ENCODE results near the gene RAP1GAP. TPM values are rescaled to one million over a fixed set of nuclear protein-coding genes. Genes with fewer than 3 reads are reported as not detected.

The RAP1GAP gene
- total and polyA plus RNA-seq, 2 of the 13 experiments (the other 11 are each of a cell fraction or from before 2014, with no cell fraction given) = 11.9 to 37.5 TPM

DNA sequence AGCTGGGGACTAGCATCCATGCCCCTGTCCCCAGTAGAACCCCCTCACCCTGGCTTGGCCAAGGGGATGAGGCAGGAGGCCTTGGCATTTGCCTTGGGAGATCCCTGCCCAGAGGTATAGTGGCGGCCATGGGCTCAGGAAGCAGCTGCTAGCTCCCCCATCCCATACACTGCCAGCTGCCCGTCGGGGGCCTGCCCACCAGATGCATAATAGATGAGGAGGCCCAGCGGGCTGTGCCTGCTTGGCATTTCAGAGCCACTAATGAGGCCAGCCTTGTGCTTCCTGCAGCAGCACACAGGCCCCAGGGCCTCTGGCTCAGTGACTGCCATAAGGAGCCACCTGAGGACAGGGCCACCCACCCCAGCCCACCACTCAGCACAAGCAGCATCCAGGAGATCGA, 23.6 kb downstream of the RAP1GAP start:
- WGBS (ENCODE audit: low lambda C conversion rate) = 89% methylated on average over 1 of the region's 5 CpGs

DNA sequence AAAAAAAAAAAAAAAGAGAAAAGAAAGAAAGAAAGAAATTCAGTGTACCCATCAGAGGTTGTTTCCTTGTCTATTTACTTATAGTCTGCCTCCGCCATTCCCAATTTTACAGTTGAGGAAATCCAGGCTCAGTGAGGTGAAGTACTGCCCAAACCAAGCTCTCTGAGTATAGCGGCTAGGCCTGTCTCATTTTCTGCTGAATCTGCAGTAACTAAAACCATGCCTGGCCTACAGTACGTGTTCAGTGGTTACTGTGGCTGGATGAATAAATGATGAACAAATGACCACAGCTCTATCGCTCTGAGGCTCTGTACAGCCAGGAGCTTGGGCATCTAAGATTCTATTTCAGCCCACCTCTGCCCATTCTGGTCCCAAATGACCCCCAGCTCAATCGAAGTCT, 24.3 kb downstream of the RAP1GAP start:
- H3K9ac ChIP-seq (ENCODE audit: insufficient read depth, low read depth, low read length) = no peak overlapping the region
- peak; percentile 70 to 73 for TF ChIP-seq MAFK (conservative IDR thresholded peaks at IDR 0.05 in 1 of 2, IDR thresholded peaks at IDR 0.05 in 1 of 2; ENCODE audit: low read length in 2 of 2)
- TF ChIP-seq MAFF (IDR thresholded peaks at IDR 0.05; ENCODE audit: low read depth, low read length) = peak; percentile 66
- TF ChIP-seq, protein P1, sequence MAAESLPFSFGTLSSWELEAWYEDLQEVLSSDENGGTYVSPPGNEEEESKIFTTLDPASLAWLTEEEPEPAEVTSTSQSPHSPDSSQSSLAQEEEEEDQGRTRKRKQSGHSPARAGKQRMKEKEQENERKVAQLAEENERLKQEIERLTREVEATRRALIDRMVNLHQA (CRISPR knock-in tag; IDR thresholded peaks at IDR 0.05) = no peak
- no peaks in the 10 kb centered on the region for H3K9me3 ChIP-seq (ENCODE audit: low read length)
- no peak overlapping the region for H2AFZ ChIP-seq (ENCODE audit: low read length)
- H3K27me3 ChIP-seq (ENCODE audit: control insufficient read depth in 1 of 2, insufficient read depth in 2 of 2, low read length in 2 of 2) = no peaks in the 10 kb centered on the region
- DNase-seq (ENCODE audit: low spot score) (no peak), ATAC-seq (no peak), FAIRE-seq (no peak)
- H3K4me1 ChIP-seq (ENCODE audit: insufficient read depth, low read length) = 0 out of 2 replicates have a peak, but pooled peaks cover 11% of the 10 kb centered on the region
- in situ Hi-C loops (cut with HindIII; ENCODE audit: extremely low pct_ligation_motif_present, low pct_unique_long_range_greater_than_20kb) = no loop called here
- ChIA-PET CTCF (ENCODE audit: low intra/inter-chr PET ratio, low total read pairs) (no interaction called here), POLR2A (no interaction called here)
- peaks cover 13% of the 10 kb centered on the region for H4K20me1 ChIP-seq (ENCODE audit: insufficient read depth, low read length)
- H3K4me3 ChIP-seq (replicated peaks in 1 of 3; ENCODE audit: insufficient read depth in 1 of 3, low read depth in 2 of 3, low read length in 3 of 3) = no peak overlapping the region
- no peak overlapping the region for H3K27ac ChIP-seq (ENCODE audit: extremely low read length, insufficient read depth, low read length)
- intact Hi-C loops (cut with micrococcal nuclease; ENCODE audit: unreplicated experiment) = no loop called here
- H3K36me3 ChIP-seq (replicated peaks in 1 of 2; ENCODE audit: control insufficient read depth in 1 of 2, insufficient read depth in 2 of 2, low read length in 2 of 2) = peaks cover 8 to 37% of the 10 kb centered on the region in 2 experiments
- no peak overlapping the region for H3K4me2 ChIP-seq (ENCODE audit: low read depth, low read length)
- H3K79me2 ChIP-seq (ENCODE audit: insufficient read depth, low read length) = no peaks in the 10 kb centered on the region
- no TSS peak for BruUV-seq (replicated peaks)
- 84% methylated on average over 4 of the region's 5 CpGs for WGBS (ENCODE audit: low lambda C conversion rate)

More for the DNA sequence above, 23.6 kb downstream of the RAP1GAP start:
- DNase-seq (ENCODE audit: low spot score) (no peak), FAIRE-seq (no peak), ATAC-seq (no peak)
- no peaks in the 10 kb centered on the region for H3K79me2 ChIP-seq (ENCODE audit: insufficient read depth, low read length)
- H3K4me3 ChIP-seq (replicated peaks in 1 of 3; ENCODE audit: insufficient read depth in 1 of 3, low read depth in 2 of 3, low read length in 3 of 3) = no peak overlapping the region
- intact Hi-C loops (cut with micrococcal nuclease; ENCODE audit: unreplicated experiment) (no loop called here), in situ Hi-C loops (cut with HindIII; ENCODE audit: extremely low pct_ligation_motif_present, low pct_unique_long_range_greater_than_20kb) (no loop called here)
- H3K27ac ChIP-seq (ENCODE audit: extremely low read length, insufficient read depth, low read length) = no peak overlapping the region
- no peak overlapping the region for H2AFZ ChIP-seq (ENCODE audit: low read length)
- peaks cover 15% of the 10 kb centered on the region; the same call in 1 of the 2 replicates for H3K4me1 ChIP-seq (ENCODE audit: insufficient read depth, low read length)
- no peaks in the 10 kb centered on the region for H3K27me3 ChIP-seq (ENCODE audit: control insufficient read depth in 1 of 2, insufficient read depth in 2 of 2, low read length in 2 of 2)
- no peak overlapping the region for H3K4me2 ChIP-seq (ENCODE audit: low read depth, low read length)
- POLR2A ChIA-PET = no interaction called here
- H3K9me3 ChIP-seq (ENCODE audit: low read length) = no peaks in the 10 kb centered on the region
- BruUV-seq (replicated peaks) = no TSS peak
- no peak for TF ChIP-seq ZFP36 (IDR thresholded peaks at IDR 0.05; ENCODE audit: borderline replicate concordance, low read depth, low read length, partially characterized antibody)
- TF ChIP-seq CCDC6 (CRISPR knock-in tag; IDR thresholded peaks at IDR 0.05) = no peak
- no peak for TF ChIP-seq SP1 (IDR thresholded peaks at IDR 0.05)
- no peak for TF ChIP-seq SP1 (CRISPR knock-in tag; IDR thresholded peaks at IDR 0.05)
- TF ChIP-seq, protein P2, sequence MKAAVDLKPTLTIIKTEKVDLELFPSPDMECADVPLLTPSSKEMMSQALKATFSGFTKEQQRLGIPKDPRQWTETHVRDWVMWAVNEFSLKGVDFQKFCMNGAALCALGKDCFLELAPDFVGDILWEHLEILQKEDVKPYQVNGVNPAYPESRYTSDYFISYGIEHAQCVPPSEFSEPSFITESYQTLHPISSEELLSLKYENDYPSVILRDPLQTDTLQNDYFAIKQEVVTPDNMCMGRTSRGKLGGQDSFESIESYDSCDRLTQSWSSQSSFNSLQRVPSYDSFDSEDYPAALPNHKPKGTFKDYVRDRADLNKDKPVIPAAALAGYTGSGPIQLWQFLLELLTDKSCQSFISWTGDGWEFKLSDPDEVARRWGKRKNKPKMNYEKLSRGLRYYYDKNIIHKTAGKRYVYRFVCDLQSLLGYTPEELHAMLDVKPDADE (CRISPR knock-in tag; IDR thresholded peaks at IDR 0.05) = no peak
- no peak for TF ChIP-seq NFE2L2 (IDR thresholded peaks at IDR 0.05; ENCODE audit: low read length)
- TF ChIP-seq ZNF205 (CRISPR knock-in tag; IDR thresholded peaks at IDR 0.05) = no peak
- no peak for TF ChIP-seq GLI4 (CRISPR knock-in tag; IDR thresholded peaks at IDR 0.05; ENCODE audit: borderline replicate concordance)
- no peak for TF ChIP-seq ZNF558 (CRISPR knock-in tag; IDR thresholded peaks at IDR 0.05; ENCODE audit: borderline replicate concordance)
- TF ChIP-seq RAD51 (IDR thresholded peaks at IDR 0.05; ENCODE audit: borderline replicate concordance) = no peak
- CTCF ChIA-PET (ENCODE audit: low intra/inter-chr PET ratio, low total read pairs) = no interaction called here
- H4K20me1 ChIP-seq (ENCODE audit: insufficient read depth, low read length) = peaks cover 18% of the 10 kb centered on the region
- H3K36me3 ChIP-seq (replicated peaks in 1 of 2; ENCODE audit: control insufficient read depth in 1 of 2, insufficient read depth in 2 of 2, low read length in 2 of 2) = peaks cover 8 to 37% of the 10 kb centered on the region in 2 experiments
- H3K9ac ChIP-seq (ENCODE audit: insufficient read depth, low read depth, low read length) = no peak overlapping the region

Measured in HepG2 (cell line).